Karpas-422 (cell line): ENCODE measurements around the gene OXCT1. TPM values are rescaled to one million over a fixed set of nuclear protein-coding genes. Genes with fewer than 3 reads are reported as not detected.
A peak's percentile ranks its signal among the peaks of the same experiment; 100 is the strongest.

Experiments
- DNase-seq: peaks from one replicate; pipeline ENCODE4 v3.0.0-alpha.2; 2015
- H2AFZ ChIP-seq: fragments of 200-600 bp; sonication (generic); 2 replicates; pipeline ENCODE4 v1.6.1; 2014; ENCODE audit warnings: antibody characterized with exemption, low read length, mixed read lengths
- H3K27ac ChIP-seq: fragments of 200-600 bp; sonication (generic); 2 replicates; pipeline ENCODE4 v1.5.1; 2014; ENCODE audit warnings: mild to moderate bottlenecking, low read length, moderate library complexity
- H3K27me3 ChIP-seq: fragments of 200-600 bp; sonication (generic); 2 replicates; pipeline ENCODE4 v1.6.1; 2014; ENCODE audit warnings: low read length, mixed read lengths
- H3K36me3 ChIP-seq: fragments of 200-600 bp; sonication (generic); 2 replicates; pipeline ENCODE4 v1.6.1; 2014; ENCODE audit warnings: low read length, mixed read lengths; ENCODE audit not compliant: insufficient read depth
- H3K4me1 ChIP-seq: fragments of 200-600 bp; sonication (generic); 2 replicates; pipeline ENCODE4 v1.6.1; 2014; ENCODE audit warnings: mild to moderate bottlenecking, low read length, mixed read lengths
- H3K4me2 ChIP-seq: fragments of 200-600 bp; sonication (generic); 2 replicates; pipeline ENCODE4 v1.6.1; 2014; ENCODE audit warnings: low read length, low read depth, mild to moderate bottlenecking; ENCODE audit not compliant: poor library complexity, severe bottlenecking
- H3K4me3 ChIP-seq: fragments of 200-600 bp; sonication (generic); 2 replicates; pipeline ENCODE4 v1.5.1; 2014; ENCODE audit warnings: mild to moderate bottlenecking, antibody characterized with exemption, low read length, mixed read lengths
- H3K79me2 ChIP-seq: fragments of 200-600 bp; sonication (generic); 2 replicates; pipeline ENCODE4 v1.6.1; 2014; ENCODE audit warnings: mild to moderate bottlenecking, low read length, mixed read lengths
- H3K9ac ChIP-seq: fragments of 200-600 bp; sonication (generic); 2 replicates; pipeline ENCODE4 v1.6.0; 2014; ENCODE audit warnings: low read length
- H3K9me2 ChIP-seq: fragments of 200-600 bp; sonication (generic), shearing (Covaris generic); replicated peaks from 2 replicates; pipeline ENCODE4 v1.6.0; 2014; ENCODE audit warnings: mild to moderate bottlenecking, low read length, moderate library complexity; ENCODE audit not compliant: insufficient read depth
- H3K9me3 ChIP-seq: fragments of 300-700, 200-600 bp; sonication (generic); 2 replicates; pipeline ENCODE4 v1.6.1; 2014; ENCODE audit warnings: low read length, mixed read lengths
- H4K20me1 ChIP-seq: fragments of 200-600 bp; sonication (generic); 2 replicates; pipeline ENCODE4 v1.6.1; 2014; ENCODE audit warnings: mild to moderate bottlenecking, antibody characterized with exemption, low read length, low read depth; ENCODE audit not compliant: insufficient read depth
- total RNA-seq: library from RNA; depleted of rRNA; stranded (reverse); fragments of >200 nt; shearing (Covaris generic); gene quantifications from 2 replicates; pipeline ENCODE4 v1.2.3, GENCODE V29; 2014; ENCODE audit warnings: low replicate concordance

OXCT1 gene
- total RNA-seq, 1 experiment from 2014 or later = 62.8 TPM

- no peak overlapping the region for H3K4me2 ChIP-seq
- H3K9me2 ChIP-seq = no peaks in the 10 kb centered on the region
- peaks cover 31% of the 10 kb centered on the region for H3K4me1 ChIP-seq
- peaks cover 22% of the 10 kb centered on the region for H3K79me2 ChIP-seq
- H3K27me3 ChIP-seq = no peaks in the 10 kb centered on the region
- H3K9me3 ChIP-seq = no peaks in the 10 kb centered on the region
- no peak for DNase-seq
- H3K4me3 ChIP-seq = no peak overlapping the region
- H2AFZ ChIP-seq = no peak overlapping the region
- no peak overlapping the region for H3K9ac ChIP-seq
- H3K27ac ChIP-seq = no peak overlapping the region
- no peaks in the 10 kb centered on the region for H4K20me1 ChIP-seq
- H3K36me3 ChIP-seq = peaks cover 20% of the 10 kb centered on the region; the same call in 1 of the 2 replicates
These were observed 107.8 kb downstream of the OXCT1 start for GRCh38 chr5:41762426-41762825.

- Histone ChIP-seq H3K4me3 (no peak overlapping the region), H3K9me3 (no peaks in the 10 kb centered on the region), H3K4me1 (peaks cover 36% of the 10 kb centered on the region), H3K27ac (no peak overlapping the region), H3K9ac (no peak overlapping the region), H4K20me1 (no peaks in the 10 kb centered on the region), H3K9me2 (no peaks in the 10 kb centered on the region), H3K36me3 (peaks cover 20% of the 10 kb centered on the region; the same call in 1 of the 2 replicates), H3K27me3 (no peaks in the 10 kb centered on the region), H3K4me2 (no peak overlapping the region), H3K79me2 (peaks cover 23% of the 10 kb centered on the region), H2AFZ (no peak overlapping the region)
- DNase-seq = no peak
These were observed 108.6 kb downstream of the OXCT1 start for GRCh38 chr5:41761663-41762062.

GRCh38 chr5:41755705-41756104 is 114.5 kb downstream of the OXCT1 start:
- Histone ChIP-seq H3K36me3 (peaks cover 5% of the 10 kb centered on the region; the same call in 1 of the 2 replicates), H3K27me3 (no peaks in the 10 kb centered on the region), H3K79me2 (peaks cover 14% of the 10 kb centered on the region), H3K9me2 (no peaks in the 10 kb centered on the region), H3K27ac (0 out of 2 replicates have a peak overlapping the region, but pooled peaks have one; percentile 44), H3K4me1 (peaks cover 27% of the 10 kb centered on the region), H3K4me2 (peak overlapping the region; percentile 51), H4K20me1 (no peaks in the 10 kb centered on the region), H3K9ac (no peak overlapping the region), H2AFZ (no peak overlapping the region), H3K4me3 (no peak overlapping the region), H3K9me3 (no peaks in the 10 kb centered on the region)
- DNase-seq = no peak

GRCh38 chr5:41754857-41755256 is 115.4 kb downstream of the OXCT1 start:
- H3K27ac ChIP-seq = peak overlapping the region; percentile 44; the same call in 1 of the 2 replicates
- H3K27me3 ChIP-seq = no peaks in the 10 kb centered on the region
- no peaks in the 10 kb centered on the region for H3K9me3 ChIP-seq
- DNase-seq = peak; percentile 63
- H3K4me1 ChIP-seq = peaks cover 27% of the 10 kb centered on the region
- H3K4me3 ChIP-seq = 0 out of 2 replicates have a peak overlapping the region, but pooled peaks have one; percentile 16
- H3K9me2 ChIP-seq = no peaks in the 10 kb centered on the region
- H3K36me3 ChIP-seq = peaks cover 3% of the 10 kb centered on the region; the same call in 1 of the 2 replicates
- no peak overlapping the region for H3K9ac ChIP-seq
- no peaks in the 10 kb centered on the region for H4K20me1 ChIP-seq
- peaks cover 14% of the 10 kb centered on the region for H3K79me2 ChIP-seq
- H3K4me2 ChIP-seq = peak overlapping the region; percentile 51
- H2AFZ ChIP-seq = no peak overlapping the region

GRCh38 chr5:41751867-41752266 is 118.4 kb downstream of the OXCT1 start:
- DNase-seq = no peak
- peaks cover 14% of the 10 kb centered on the region for H3K79me2 ChIP-seq
- no peak overlapping the region for H2AFZ ChIP-seq
- H4K20me1 ChIP-seq = no peaks in the 10 kb centered on the region
- H3K9me3 ChIP-seq = no peaks in the 10 kb centered on the region
- no peak overlapping the region for H3K9ac ChIP-seq
- no peak overlapping the region for H3K4me2 ChIP-seq
- no peak overlapping the region for H3K27ac ChIP-seq
- H3K27me3 ChIP-seq = no peaks in the 10 kb centered on the region
- no peaks in the 10 kb centered on the region for H3K9me2 ChIP-seq
- H3K4me1 ChIP-seq = peaks cover 24% of the 10 kb centered on the region
- peaks cover 29% of the 10 kb centered on the region; the same call in 1 of the 2 replicates for H3K36me3 ChIP-seq
- H3K4me3 ChIP-seq = no peak overlapping the region

GRCh38 chr5:41748631-41749030 is 121.6 kb downstream of the OXCT1 start:
- Histone ChIP-seq H3K27ac (no peak overlapping the region), H3K9me2 (no peaks in the 10 kb centered on the region), H3K36me3 (peaks cover 34% of the 10 kb centered on the region; the same call in 1 of the 2 replicates), H4K20me1 (no peaks in the 10 kb centered on the region), H3K4me1 (no peaks in the 10 kb centered on the region), H2AFZ (no peak overlapping the region), H3K4me2 (no peak overlapping the region), H3K9me3 (no peaks in the 10 kb centered on the region), H3K4me3 (no peak overlapping the region), H3K9ac (no peak overlapping the region), H3K27me3 (no peaks in the 10 kb centered on the region), H3K79me2 (peaks cover 2% of the 10 kb centered on the region; the same call in 1 of the 2 replicates)
- DNase-seq = no peak

GRCh38 chr5:41747708-41748107 is 122.5 kb downstream of the OXCT1 start:
- no peak overlapping the region for H2AFZ ChIP-seq
- no peaks in the 10 kb centered on the region for H3K9me3 ChIP-seq
- H3K4me2 ChIP-seq = no peak overlapping the region
- peaks cover 2% of the 10 kb centered on the region; the same call in 1 of the 2 replicates for H3K79me2 ChIP-seq
- no peak overlapping the region for H3K4me3 ChIP-seq
- H3K36me3 ChIP-seq = peaks cover 34% of the 10 kb centered on the region; the same call in 1 of the 2 replicates
- no peaks in the 10 kb centered on the region for H3K27me3 ChIP-seq
- H3K4me1 ChIP-seq = no peaks in the 10 kb centered on the region
- H4K20me1 ChIP-seq = no peaks in the 10 kb centered on the region
- H3K9me2 ChIP-seq = no peaks in the 10 kb centered on the region
- no peak overlapping the region for H3K9ac ChIP-seq
- DNase-seq = no peak
- H3K27ac ChIP-seq = no peak overlapping the region

- Histone ChIP-seq H3K4me2 (no peak overlapping the region), H4K20me1 (no peaks in the 10 kb centered on the region), H3K27ac (no peak overlapping the region), H3K9ac (no peak overlapping the region), H3K4me3 (no peak overlapping the region), H3K27me3 (no peaks in the 10 kb centered on the region), H3K9me2 (no peaks in the 10 kb centered on the region), H2AFZ (no peak overlapping the region), H3K9me3 (no peaks in the 10 kb centered on the region), H3K79me2 (peaks cover 2% of the 10 kb centered on the region; the same call in 1 of the 2 replicates), H3K36me3 (peaks cover 34% of the 10 kb centered on the region; the same call in 1 of the 2 replicates), H3K4me1 (no peaks in the 10 kb centered on the region)
- DNase-seq = no peak
These were observed 122.9 kb downstream of the OXCT1 start for GRCh38 chr5:41747301-41747700.
